GM21381 (cell line): ENCODE results near the gene HERC3.

Experiments used
- ATAC-seq: cut with Tn5 transposase; IDR thresholded peaks from one replicate; pipeline ENCODE4 v1.9.1; 2021; ENCODE audit warnings: mild to moderate bottlenecking, moderate library complexity; ENCODE audit not compliant: unreplicated experiment

Gene HERC3

GRCh38 chr4:88744609-88745008 lies 152.3 kb downstream of the HERC3 start:
- ATAC-seq, result no peak

GRCh38 chr4:88745175-88745574 lies 152.9 kb downstream of the HERC3 start:
- no peak for ATAC-seq

GRCh38 chr4:88745581-88746163 lies 153.4 kb downstream of the HERC3 start:
- ATAC-seq, result no peak

GRCh38 chr4:88746206-88746605 lies 153.9 kb downstream of the HERC3 start:
- no peak for ATAC-seq

- ATAC-seq, result no peak
Measured at GRCh38 chr4:88747351-88747750, 155.1 kb downstream of the HERC3 start.

GRCh38 chr4:88750369-88750768 lies 158.1 kb downstream of the HERC3 start:
- ATAC-seq, result no peak

- no peak for ATAC-seq
Measured at GRCh38 chr4:88751258-88752075, 159.2 kb downstream of the HERC3 start.

GRCh38 chr4:88752076-88752463 lies 159.8 kb downstream of the HERC3 start:
- ATAC-seq, result no peak

- ATAC-seq, result no peak
Measured at GRCh38 chr4:88752754-88753153, 160.5 kb downstream of the HERC3 start.

- no peak for ATAC-seq
Measured at GRCh38 chr4:88753658-88754571, 161.6 kb downstream of the HERC3 start.

- no peak for ATAC-seq
Measured at GRCh38 chr4:88754796-88755195, 162.5 kb downstream of the HERC3 start.

- no peak for ATAC-seq
Measured at GRCh38 chr4:88755454-88755853, 163.2 kb downstream of the HERC3 start.

GRCh38 chr4:88756149-88756548 lies 163.9 kb downstream of the HERC3 start:
- ATAC-seq, result no peak

GRCh38 chr4:88757067-88757466 lies 164.8 kb downstream of the HERC3 start:
- no peak for ATAC-seq

- ATAC-seq, result no peak
Measured at GRCh38 chr4:88757776-88758175, 165.5 kb downstream of the HERC3 start.
